ENCODE results near the gene POPDC2.
A peak's percentile ranks its signal among the peaks of the same experiment; 100 is the strongest.

- TF ChIP-seq POLR2A (IDR thresholded peaks at IDR 0.05) (no peak), CTCF (IDR thresholded peaks at IDR 0.05 in 8 of 11, conservative IDR thresholded peaks at IDR 0.05 in 3 of 11) (peak in 8 of 11 experiments; percentile 29 to 66 (median 46)), POLR2AphosphoS5 (IDR thresholded peaks at IDR 0.05) (no peak)
These were observed 29.8 kb upstream of the POPDC2 start for GRCh38 chr3:119690043-119690656.

All from spleen (tissue), 7 donors.